Adipocyte (in vitro differentiated cells): Measurements from ENCODE around the gene SYPL1.

Source experiments
- DNase-seq: peaks from one replicate; pipeline ENCODE4 v3.0.0-alpha.2; 2015; ENCODE audit warnings: low read depth
- H3K27me3 ChIP-seq: replicated peaks from 2 replicates; pipeline ENCODE4 v1.7.0; 2013; ENCODE audit warnings: mild to moderate bottlenecking, low read length, moderate library complexity; ENCODE audit not compliant: control insufficient read depth, insufficient read depth
- H3K36me3 ChIP-seq: 2 replicates; pipeline ENCODE4 v1.7.0; 2013; ENCODE audit warnings: low read length, mild to moderate bottlenecking, moderate library complexity; ENCODE audit not compliant: control insufficient read depth, insufficient read depth, severe bottlenecking
- H3K4me1 ChIP-seq: 2 replicates; pipeline ENCODE4 v1.7.0; 2013; ENCODE audit warnings: mild to moderate bottlenecking, low read length, moderate library complexity; ENCODE audit not compliant: control insufficient read depth, insufficient read depth
- H3K4me3 ChIP-seq: 2 replicates; pipeline ENCODE4 v1.7.0; 2013; ENCODE audit warnings: mild to moderate bottlenecking, low read length, moderate library complexity
- H3K9ac ChIP-seq: 2 replicates; pipeline ENCODE4 v1.7.0; 2013; ENCODE audit warnings: mild to moderate bottlenecking, low read length, moderate library complexity
- H3K9me3 ChIP-seq: 2 replicates; pipeline ENCODE4 v1.7.0; 2013; ENCODE audit warnings: mild to moderate bottlenecking, low read length, moderate library complexity; ENCODE audit not compliant: control insufficient read depth

The SYPL1 gene

DNA sequence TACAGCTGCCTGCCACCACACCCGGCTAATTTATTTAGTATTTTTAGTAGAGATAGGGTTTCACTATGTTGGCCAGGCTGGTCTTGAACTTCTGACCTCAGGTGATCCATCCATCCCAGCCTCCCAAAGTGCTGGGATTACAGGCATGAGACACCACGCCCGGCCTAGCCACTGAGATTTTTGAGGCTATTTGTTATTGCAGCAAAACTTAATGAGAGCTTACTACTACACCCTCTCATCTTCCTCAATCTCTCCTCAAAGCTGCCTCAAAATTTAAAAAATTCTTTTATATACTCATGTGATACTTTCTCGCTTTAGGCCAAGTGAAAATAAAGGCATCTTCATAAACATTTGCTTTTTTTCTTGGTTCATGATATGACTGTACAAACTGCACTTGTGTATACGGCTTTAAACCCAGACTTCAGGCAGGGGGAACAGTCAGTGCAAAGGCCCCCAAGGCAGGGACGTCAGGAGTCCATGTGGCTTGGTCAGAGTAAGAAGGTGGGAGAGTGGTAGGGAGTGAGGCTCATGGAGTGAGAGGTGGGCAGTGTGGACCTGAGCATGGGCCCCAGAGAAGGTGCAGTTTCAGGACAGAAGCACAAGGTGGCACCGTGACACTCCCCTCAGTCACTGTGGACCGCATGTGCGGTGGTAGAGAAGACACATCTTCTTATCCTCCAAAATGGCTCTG is 55.5 kb downstream of the SYPL1 start:
- Histone ChIP-seq H3K9me3 (no peaks in the 10 kb centered on the region), H3K9ac (no peak overlapping the region), H3K36me3 (no peaks in the 10 kb centered on the region), H3K27me3 (peaks cover 5% of the 10 kb centered on the region), H3K4me3 (no peak overlapping the region), H3K4me1 (no peaks in the 10 kb centered on the region)
- peak; percentile 78 for DNase-seq

- DNase-seq, result no peak
Measured at GRCh38 chr7:106054971-106055532, 57.1 kb downstream of the SYPL1 start.

GRCh38 chr7:106054156-106054910 is 57.8 kb downstream of the SYPL1 start:
- Histone ChIP-seq H3K4me3 (no peak overlapping the region), H3K9me3 (no peaks in the 10 kb centered on the region), H3K4me1 (peaks cover 19% of the 10 kb centered on the region), H3K36me3 (no peaks in the 10 kb centered on the region), H3K9ac (no peak overlapping the region), H3K27me3 (peaks cover 5% of the 10 kb centered on the region)
- DNase-seq, result no peak

More at GRCh38 chr7:106054971-106055532, 57.1 kb downstream of the SYPL1 start:
- Histone ChIP-seq H3K4me1 (peaks cover 14% of the 10 kb centered on the region), H3K9ac (no peak overlapping the region), H3K27me3 (peaks cover 5% of the 10 kb centered on the region), H3K9me3 (no peaks in the 10 kb centered on the region), H3K36me3 (no peaks in the 10 kb centered on the region), H3K4me3 (no peak overlapping the region)

DNA sequence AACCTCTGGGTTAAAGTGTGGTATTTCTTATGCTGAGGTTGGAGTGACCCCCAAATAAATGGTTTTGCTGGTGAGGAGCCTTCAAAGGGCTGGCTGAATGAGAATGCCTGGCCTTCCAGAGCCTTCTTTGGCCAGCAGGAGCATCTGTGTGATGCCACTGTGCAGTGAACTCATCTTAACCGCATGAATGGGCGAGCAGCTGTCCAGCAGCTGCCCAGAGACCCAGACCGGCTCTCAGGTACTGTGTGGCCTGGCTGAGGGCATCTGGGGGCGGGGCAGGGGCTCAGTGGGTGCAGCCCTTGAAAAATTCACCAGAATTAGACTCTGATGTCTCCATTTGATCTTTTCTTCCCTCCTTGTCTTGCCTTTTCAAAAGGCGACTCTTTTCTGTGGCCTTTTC is 59.0 kb downstream of the SYPL1 start:
- Histone ChIP-seq H3K36me3 (no peaks in the 10 kb centered on the region), H3K9me3 (no peaks in the 10 kb centered on the region), H3K27me3 (peaks cover 5% of the 10 kb centered on the region), H3K4me3 (no peak overlapping the region), H3K4me1 (peaks cover 19% of the 10 kb centered on the region), H3K9ac (no peak overlapping the region)
- no peak for DNase-seq

GRCh38 chr7:106052681-106053080 is 59.4 kb downstream of the SYPL1 start:
- peaks cover 19% of the 10 kb centered on the region for H3K4me1 ChIP-seq
- H3K9me3 ChIP-seq, result no peaks in the 10 kb centered on the region
- H3K9ac ChIP-seq, result no peak overlapping the region
- H3K36me3 ChIP-seq, result no peaks in the 10 kb centered on the region
- no peak overlapping the region for H3K4me3 ChIP-seq
- H3K27me3 ChIP-seq, result peaks cover 5% of the 10 kb centered on the region
- DNase-seq, result no peak

- peaks cover 19% of the 10 kb centered on the region for H3K4me1 ChIP-seq
- H3K9ac ChIP-seq, result peak overlapping the region; percentile 41
- H3K27me3 ChIP-seq, result peaks cover 5% of the 10 kb centered on the region
- H3K36me3 ChIP-seq, result no peaks in the 10 kb centered on the region
- DNase-seq, result peak; percentile 69
- H3K9me3 ChIP-seq, result no peaks in the 10 kb centered on the region
- peak overlapping the region; percentile 23 for H3K4me3 ChIP-seq
Measured at GRCh38 chr7:106050746-106051117, 61.4 kb downstream of the SYPL1 start.

- H3K27me3 ChIP-seq, result peaks cover 5% of the 10 kb centered on the region
- peak overlapping the region; percentile 41 for H3K9ac ChIP-seq
- no peaks in the 10 kb centered on the region for H3K9me3 ChIP-seq
- H3K4me3 ChIP-seq, result peak overlapping the region; percentile 23
- H3K4me1 ChIP-seq, result peaks cover 19% of the 10 kb centered on the region
- DNase-seq, result peak; percentile 78
- no peaks in the 10 kb centered on the region for H3K36me3 ChIP-seq
Measured at GRCh38 chr7:106050002-106050745, 61.9 kb downstream of the SYPL1 start.

DNA sequence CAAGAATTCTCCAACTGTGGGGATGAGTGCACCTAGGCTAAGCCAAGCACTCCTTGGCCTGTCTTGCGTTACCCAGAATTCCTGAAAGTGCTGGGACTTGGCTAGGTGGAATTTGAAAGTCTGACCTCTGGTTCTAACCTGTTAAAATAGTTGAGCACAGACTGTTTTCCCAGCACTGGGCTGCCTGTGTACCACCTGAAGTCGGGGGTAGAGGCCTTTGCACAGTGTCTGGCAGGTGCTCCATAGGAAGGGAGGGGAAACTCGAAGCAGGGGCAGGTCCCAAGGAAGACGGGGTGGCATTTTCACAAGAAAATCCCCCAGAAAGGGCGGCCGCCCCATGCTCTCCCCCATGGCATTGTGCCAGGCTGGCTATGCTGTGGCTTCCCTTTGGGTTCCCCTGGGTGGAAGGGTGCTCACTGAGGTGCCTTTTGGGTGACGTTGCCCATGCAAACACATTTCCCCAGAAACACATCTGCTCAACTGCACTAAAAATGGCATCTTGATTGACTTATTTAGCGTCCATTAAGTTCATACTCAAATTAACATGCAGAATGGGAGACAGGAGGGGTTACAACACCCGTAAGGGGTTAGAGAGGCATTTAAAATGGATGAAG is 62.9 kb downstream of the SYPL1 start:
- H3K4me3 ChIP-seq, result no peak overlapping the region
- H3K9me3 ChIP-seq, result no peaks in the 10 kb centered on the region
- H3K27me3 ChIP-seq, result peaks cover 6% of the 10 kb centered on the region
- DNase-seq, result no peak
- no peaks in the 10 kb centered on the region for H3K36me3 ChIP-seq
- H3K9ac ChIP-seq, result no peak overlapping the region
- H3K4me1 ChIP-seq, result peaks cover 19% of the 10 kb centered on the region

GRCh38 chr7:106048706-106049020 is 63.4 kb downstream of the SYPL1 start:
- no peaks in the 10 kb centered on the region for H3K36me3 ChIP-seq
- no peak for DNase-seq
- H3K27me3 ChIP-seq, result peaks cover 12% of the 10 kb centered on the region
- no peak overlapping the region for H3K4me3 ChIP-seq
- H3K9ac ChIP-seq, result no peak overlapping the region
- peaks cover 22% of the 10 kb centered on the region for H3K4me1 ChIP-seq
- no peaks in the 10 kb centered on the region for H3K9me3 ChIP-seq

GRCh38 chr7:106047818-106048705 is 64.0 kb downstream of the SYPL1 start:
- no peaks in the 10 kb centered on the region for H3K36me3 ChIP-seq
- H3K4me1 ChIP-seq, result peaks cover 26% of the 10 kb centered on the region
- DNase-seq, result no peak
- peaks cover 14% of the 10 kb centered on the region for H3K27me3 ChIP-seq
- no peak overlapping the region for H3K4me3 ChIP-seq
- no peaks in the 10 kb centered on the region for H3K9me3 ChIP-seq
- H3K9ac ChIP-seq, result no peak overlapping the region
